DND-41 (cell line): ENCODE results near the gene BTRC.

Experiments
- ATAC-seq: fragments of 200-7000 bp; cut with Tn5 transposase; 3 replicates; pipeline ENCODE4 v1.9.1; 2021; ENCODE audit warnings: low read depth; ENCODE audit not compliant: insufficient read depth
- DNase-seq: peaks from one replicate; pipeline ENCODE4 v3.0.0-alpha.2; 2020
- H2AFZ ChIP-seq: 2 replicates; pipeline ENCODE4 v1.6.0; 2012; ENCODE audit warnings: low read depth, low read length
- H3K27ac ChIP-seq: 2 replicates; pipeline ENCODE4 v1.5.1; 2012; ENCODE audit warnings: low read length, inconsistent platforms
- H3K27me3 ChIP-seq: fragments of 200-600 bp; sonication (generic); 2 replicates; pipeline ENCODE4 v1.6.0; 2012; ENCODE audit warnings: low read length, mild to moderate bottlenecking, inconsistent platforms; ENCODE audit not compliant: insufficient read depth, poor library complexity
- H3K36me3 ChIP-seq: 2 replicates; pipeline ENCODE4 v1.5.1; 2012; ENCODE audit warnings: low read length, inconsistent platforms; ENCODE audit not compliant: insufficient read depth
- H3K4me1 ChIP-seq: 2 replicates; pipeline ENCODE4 v1.5.1; 2012; ENCODE audit warnings: mild to moderate bottlenecking, low read length; ENCODE audit not compliant: insufficient read depth
- H3K4me2 ChIP-seq: 2 replicates; pipeline ENCODE4 v1.6.0; 2012; ENCODE audit warnings: mild to moderate bottlenecking, moderate library complexity, low read length, inconsistent platforms; ENCODE audit not compliant: insufficient read depth
- H3K4me3 ChIP-seq, 2 experiments: fragments of 200-600 bp in 1 of 2; shearing (Covaris generic) in 1 of 2; 2 replicates each; pipeline ENCODE4 v1.5.1; 2012 to 2016; ENCODE audit warnings: inconsistent platforms in 2 of 2, low read length in 2 of 2, mild to moderate bottlenecking in 2 of 2, low read depth in 1 of 2, moderate library complexity in 1 of 2
- H3K79me2 ChIP-seq: 2 replicates; pipeline ENCODE4 v1.6.0; 2012; ENCODE audit warnings: low read length, inconsistent platforms; ENCODE audit not compliant: insufficient read depth
- H3K9ac ChIP-seq: 2 replicates; pipeline ENCODE4 v1.6.0; 2012; ENCODE audit warnings: low read depth, mild to moderate bottlenecking, inconsistent platforms, low read length, moderate library complexity
- H3K9me3 ChIP-seq: 2 replicates; pipeline ENCODE4 v1.5.1; 2012; ENCODE audit warnings: low read length, moderate library complexity, mild to moderate bottlenecking, inconsistent platforms; ENCODE audit not compliant: insufficient read depth, severe bottlenecking
- H4K20me1 ChIP-seq: 2 replicates; pipeline ENCODE4 v1.6.0; 2012; ENCODE audit warnings: low read length; ENCODE audit not compliant: insufficient read depth
- EZH2 ChIP-seq: IDR thresholded peaks from 3 replicates; pipeline ENCODE4 v1.6.1; 2012; ENCODE audit warnings: borderline replicate concordance, low read depth, mild to moderate bottlenecking, moderate library complexity, low read length, inconsistent platforms; ENCODE audit not compliant: severe bottlenecking
- TF ChIP-seq, protein P1 (sequence below): IDR thresholded peaks from 2 replicates; pipeline ENCODE4 v1.5.1; 2012; ENCODE audit warnings: borderline replicate concordance, low read length, moderate library complexity, mild to moderate bottlenecking; ENCODE audit not compliant: poor library complexity, severe bottlenecking; ENCODE audit errors: extremely low read depth

Gene BTRC

DNA sequence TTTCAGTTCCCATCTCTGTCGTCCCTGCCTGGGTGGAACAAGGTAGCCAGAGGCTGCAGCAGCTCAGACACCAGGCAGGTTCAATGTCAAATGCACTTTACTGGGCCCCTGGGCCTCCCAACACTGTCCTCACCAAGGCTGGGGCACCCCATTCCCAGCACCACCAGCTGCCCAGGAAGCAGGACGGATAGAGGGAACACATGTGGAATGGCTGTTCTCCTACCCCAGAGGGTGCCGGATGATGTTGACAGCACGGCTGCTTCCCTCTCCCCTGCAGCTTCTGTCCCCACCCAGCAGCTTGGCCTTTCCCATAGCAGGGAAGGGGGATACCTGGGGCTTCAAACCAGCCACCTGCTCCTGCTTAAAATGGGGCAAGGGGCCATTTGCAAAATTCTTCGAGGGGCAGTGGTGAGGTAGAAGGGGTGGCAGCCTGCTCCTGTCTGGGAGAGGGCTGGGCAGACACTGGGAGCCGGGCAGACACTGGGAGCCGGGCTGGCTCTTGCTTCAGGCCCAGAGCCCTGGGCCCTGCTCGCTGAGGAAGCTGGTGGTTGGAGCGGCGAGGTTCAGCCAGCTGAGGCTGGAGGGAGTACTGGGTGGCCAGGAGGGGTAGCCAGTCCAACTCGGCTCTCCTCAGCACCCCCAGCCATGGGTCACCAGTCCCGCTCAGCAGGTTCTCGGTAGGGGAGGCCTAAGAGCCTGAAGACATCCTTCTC lies 225.0 kb downstream of the BTRC start:
- ATAC-seq (no peak), DNase-seq (no peak)
- Histone ChIP-seq H3K27me3 (no peaks in the 10 kb centered on the region), H2AFZ (no peak overlapping the region), H3K9ac (no peak overlapping the region), H3K4me2 (no peak overlapping the region), H3K79me2 (no peaks in the 10 kb centered on the region), H3K9me3 (no peaks in the 10 kb centered on the region), H3K4me1 (no peaks in the 10 kb centered on the region; the same call in 1 of the 2 replicates), H4K20me1 (0 out of 2 replicates have a peak, but pooled peaks cover 5% of the 10 kb centered on the region), H3K27ac (no peak overlapping the region), H3K4me3 (no peak overlapping the region), H3K36me3 (peaks cover 33% of the 10 kb centered on the region)
- TF ChIP-seq EZH2, result no peak
- TF ChIP-seq, protein P1, sequence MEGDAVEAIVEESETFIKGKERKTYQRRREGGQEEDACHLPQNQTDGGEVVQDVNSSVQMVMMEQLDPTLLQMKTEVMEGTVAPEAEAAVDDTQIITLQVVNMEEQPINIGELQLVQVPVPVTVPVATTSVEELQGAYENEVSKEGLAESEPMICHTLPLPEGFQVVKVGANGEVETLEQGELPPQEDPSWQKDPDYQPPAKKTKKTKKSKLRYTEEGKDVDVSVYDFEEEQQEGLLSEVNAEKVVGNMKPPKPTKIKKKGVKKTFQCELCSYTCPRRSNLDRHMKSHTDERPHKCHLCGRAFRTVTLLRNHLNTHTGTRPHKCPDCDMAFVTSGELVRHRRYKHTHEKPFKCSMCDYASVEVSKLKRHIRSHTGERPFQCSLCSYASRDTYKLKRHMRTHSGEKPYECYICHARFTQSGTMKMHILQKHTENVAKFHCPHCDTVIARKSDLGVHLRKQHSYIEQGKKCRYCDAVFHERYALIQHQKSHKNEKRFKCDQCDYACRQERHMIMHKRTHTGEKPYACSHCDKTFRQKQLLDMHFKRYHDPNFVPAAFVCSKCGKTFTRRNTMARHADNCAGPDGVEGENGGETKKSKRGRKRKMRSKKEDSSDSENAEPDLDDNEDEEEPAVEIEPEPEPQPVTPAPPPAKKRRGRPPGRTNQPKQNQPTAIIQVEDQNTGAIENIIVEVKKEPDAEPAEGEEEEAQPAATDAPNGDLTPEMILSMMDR, result no peak

DNA sequence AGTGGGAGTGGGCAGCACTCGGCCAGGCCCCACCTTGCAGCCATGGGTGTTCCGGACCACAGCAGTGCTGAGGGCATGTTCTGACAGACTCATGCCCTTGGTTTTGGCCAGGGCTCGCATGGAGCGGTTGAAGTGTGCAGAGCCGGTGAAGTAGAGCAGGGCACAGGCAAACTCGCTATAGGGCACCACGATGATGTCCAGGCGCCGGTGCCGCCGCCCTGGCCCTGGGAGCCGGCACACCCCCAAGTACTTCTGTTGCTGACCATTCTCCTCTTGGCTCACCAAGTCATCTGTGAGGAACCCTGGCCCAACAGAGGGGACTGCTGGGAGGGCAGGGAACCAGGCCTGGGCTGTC lies 225.5 kb downstream of the BTRC start:
- no peak overlapping the region for H3K4me2 ChIP-seq
- no peak overlapping the region for H2AFZ ChIP-seq
- no peak overlapping the region for H3K4me3 ChIP-seq
- H3K27me3 ChIP-seq, result no peaks in the 10 kb centered on the region
- no peaks in the 10 kb centered on the region for H3K79me2 ChIP-seq
- no peak overlapping the region for H3K9ac ChIP-seq
- H3K36me3 ChIP-seq, result peaks cover 35% of the 10 kb centered on the region
- ATAC-seq, result no peak
- H3K4me1 ChIP-seq, result no peaks in the 10 kb centered on the region; the same call in 1 of the 2 replicates
- H3K9me3 ChIP-seq, result no peaks in the 10 kb centered on the region
- no peak overlapping the region for H3K27ac ChIP-seq
- H4K20me1 ChIP-seq, result 0 out of 2 replicates have a peak, but pooled peaks cover 5% of the 10 kb centered on the region
- DNase-seq, result no peak
- TF ChIP-seq, protein P1, result no peak
- TF ChIP-seq EZH2, result no peak

DNA sequence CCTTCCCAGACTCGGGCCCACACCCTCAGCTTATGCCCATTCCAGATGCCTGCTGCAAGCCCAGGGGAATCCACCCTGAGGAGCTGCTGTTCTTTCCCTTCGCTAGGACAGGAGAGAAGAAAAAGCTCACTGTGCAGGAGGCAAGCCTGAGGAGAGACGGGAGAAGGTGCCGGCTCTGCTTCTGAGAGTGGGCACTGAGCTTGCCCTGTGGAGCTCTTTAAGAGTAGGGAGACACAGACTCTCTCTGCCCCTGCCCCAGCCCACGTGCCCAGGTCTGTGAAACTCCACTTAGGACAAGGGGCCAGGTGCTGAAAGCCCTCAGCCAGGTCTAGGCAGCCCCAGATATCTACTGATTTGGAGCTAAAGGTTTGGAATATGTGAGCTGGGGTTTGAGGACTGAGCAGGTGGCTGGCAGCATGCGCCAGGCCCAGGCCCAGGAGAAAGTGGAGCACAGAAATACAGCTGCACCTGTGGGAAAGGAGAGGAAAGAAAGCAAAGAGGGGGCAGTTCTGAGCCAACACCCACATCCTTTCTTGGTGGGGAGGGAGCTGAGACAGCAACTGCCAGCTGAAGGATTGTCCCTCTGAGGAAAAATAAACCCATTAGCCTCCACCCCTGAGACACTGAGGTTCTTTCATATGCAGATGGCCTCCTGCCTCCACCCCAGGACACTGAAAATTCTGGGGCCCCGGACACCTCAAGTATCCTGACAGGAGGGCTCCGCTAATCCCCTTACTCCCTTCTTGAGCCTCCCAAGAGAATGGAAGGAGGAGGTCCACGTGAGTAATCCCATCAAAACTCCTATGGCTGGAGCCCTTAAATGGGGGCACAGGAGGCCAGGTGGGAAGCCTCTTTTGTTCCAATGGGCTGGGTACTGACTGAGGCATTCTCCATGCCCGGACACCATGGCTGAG lies 226.8 kb downstream of the BTRC start:
- no peak overlapping the region for H3K4me2 ChIP-seq
- TF ChIP-seq EZH2, result no peak
- TF ChIP-seq, protein P1, result no peak
- no peaks in the 10 kb centered on the region for H3K27me3 ChIP-seq
- no peaks in the 10 kb centered on the region; the same call in 1 of the 2 replicates for H3K4me1 ChIP-seq
- H4K20me1 ChIP-seq, result 0 out of 2 replicates have a peak, but pooled peaks cover 3% of the 10 kb centered on the region
- peak overlapping the region; percentile 34; the same call in 1 of the 2 replicates for H3K27ac ChIP-seq
- H3K4me3 ChIP-seq, result no peak overlapping the region
- DNase-seq (peak; percentile 35), ATAC-seq (peak; percentile 50)
- no peaks in the 10 kb centered on the region for H3K79me2 ChIP-seq
- H3K9me3 ChIP-seq, result no peaks in the 10 kb centered on the region
- no peak overlapping the region for H2AFZ ChIP-seq
- H3K36me3 ChIP-seq, result peaks cover 44% of the 10 kb centered on the region
- H3K9ac ChIP-seq, result no peak overlapping the region
